Measurements from ENCODE around the gene EPG5.

Gene EPG5

GRCh38 chr18:45967007-45967706, at the start of gene EPG5:
Gene EPG5 (minus strand): TSS chr18:45967329. CDS start chr18:45967239, 90 bp downstream.
- no peaks in the 10 kb centered on the region for H3K9me3 ChIP-seq
- peaks cover 9% of the 10 kb centered on the region; the same call in 1 of the 2 replicates for H4K20me1 ChIP-seq
- peaks cover 30% of the 10 kb centered on the region for H3K4me1 ChIP-seq
- TF ChIP-seq Cebpa-rat (IDR thresholded peaks at IDR 0.05), result no peak
- no peaks in the 10 kb centered on the region for H3K27me3 ChIP-seq
- peak within 1 kb of the TSS; percentile 80 for H3K4me3 ChIP-seq
- peak within 1 kb of the TSS; percentile 69 for H3K27ac ChIP-seq
- peak within 1 kb of the TSS; percentile 78 for H3K9ac ChIP-seq
- peaks cover 9% of the 10 kb centered on the region for H3K36me3 ChIP-seq
- H3K4me2 ChIP-seq, result peak within 1 kb of the TSS; percentile 88

- Histone ChIP-seq H3K36me3 (no peaks in the 10 kb centered on the region), H3K27ac (no peak overlapping the region), H3K9ac (no peak overlapping the region), H4K20me1 (no peaks in the 10 kb centered on the region), H3K9me3 (no peaks in the 10 kb centered on the region), H3K4me2 (peak overlapping the region; percentile 26), H3K4me3 (no peak overlapping the region), H3K27me3 (no peaks in the 10 kb centered on the region), H3K4me1 (peaks cover 15% of the 10 kb centered on the region)
- no peak for TF ChIP-seq Cebpa-rat (IDR thresholded peaks at IDR 0.05)
These were observed 46.5 kb upstream of the EPG5 start for GRCh38 chr18:46013484-46014189.

- H3K4me2 ChIP-seq, result no peak overlapping the region
- H3K36me3 ChIP-seq, result no peaks in the 10 kb centered on the region
- no peak for TF ChIP-seq Cebpa-rat (IDR thresholded peaks at IDR 0.05)
- no peaks in the 10 kb centered on the region for H3K9me3 ChIP-seq
- no peaks in the 10 kb centered on the region for H4K20me1 ChIP-seq
- H3K27ac ChIP-seq, result no peak overlapping the region
- H3K9ac ChIP-seq, result no peak overlapping the region
- H3K4me1 ChIP-seq, result peaks cover 15% of the 10 kb centered on the region
- H3K27me3 ChIP-seq, result no peaks in the 10 kb centered on the region
- no peak overlapping the region for H3K4me3 ChIP-seq
These were observed 43.5 kb upstream of the EPG5 start for GRCh38 chr18:46010676-46011075.

- H3K9me3 ChIP-seq, result no peaks in the 10 kb centered on the region
- H3K9ac ChIP-seq, result no peak overlapping the region
- H3K36me3 ChIP-seq, result no peaks in the 10 kb centered on the region
- TF ChIP-seq Cebpa-rat (IDR thresholded peaks at IDR 0.05), result no peak
- H3K27ac ChIP-seq, result no peak overlapping the region
- peaks cover 15% of the 10 kb centered on the region for H3K4me1 ChIP-seq
- H3K27me3 ChIP-seq, result no peaks in the 10 kb centered on the region
- H3K4me2 ChIP-seq, result no peak overlapping the region
- H4K20me1 ChIP-seq, result no peaks in the 10 kb centered on the region
- no peak overlapping the region for H3K4me3 ChIP-seq
These were observed 42.9 kb upstream of the EPG5 start for GRCh38 chr18:46010050-46010449.

- Histone ChIP-seq H3K27ac (no peak overlapping the region), H4K20me1 (no peaks in the 10 kb centered on the region), H3K4me1 (peaks cover 13% of the 10 kb centered on the region), H3K36me3 (no peaks in the 10 kb centered on the region), H3K4me3 (no peak overlapping the region), H3K9ac (no peak overlapping the region), H3K27me3 (no peaks in the 10 kb centered on the region), H3K4me2 (no peak overlapping the region), H3K9me3 (no peaks in the 10 kb centered on the region)
- TF ChIP-seq Cebpa-rat (IDR thresholded peaks at IDR 0.05), result no peak
These were observed 42.2 kb upstream of the EPG5 start for GRCh38 chr18:46009125-46009840.

- Histone ChIP-seq H3K27me3 (no peaks in the 10 kb centered on the region), H3K4me3 (no peak overlapping the region), H4K20me1 (no peaks in the 10 kb centered on the region), H3K4me1 (peaks cover 6% of the 10 kb centered on the region), H3K9me3 (no peaks in the 10 kb centered on the region), H3K36me3 (no peaks in the 10 kb centered on the region), H3K4me2 (no peak overlapping the region), H3K9ac (no peak overlapping the region), H3K27ac (no peak overlapping the region)
- no peak for TF ChIP-seq Cebpa-rat (IDR thresholded peaks at IDR 0.05)
These were observed 41.4 kb upstream of the EPG5 start for GRCh38 chr18:46008531-46008930.

GRCh38 chr18:46007165-46007564, 40.0 kb upstream of the EPG5 start:
- Histone ChIP-seq H3K9me3 (0 out of 2 replicates have a peak, but pooled peaks cover 4% of the 10 kb centered on the region), H3K4me1 (no peaks in the 10 kb centered on the region), H3K36me3 (no peaks in the 10 kb centered on the region), H3K4me3 (no peak overlapping the region), H4K20me1 (no peaks in the 10 kb centered on the region), H3K9ac (no peak overlapping the region), H3K4me2 (no peak overlapping the region), H3K27ac (no peak overlapping the region), H3K27me3 (no peaks in the 10 kb centered on the region)
- no peak for TF ChIP-seq Cebpa-rat (IDR thresholded peaks at IDR 0.05)

GRCh38 chr18:46002934-46003333, 35.8 kb upstream of the EPG5 start:
- no peak for TF ChIP-seq Cebpa-rat (IDR thresholded peaks at IDR 0.05)
- H3K9ac ChIP-seq, result no peak overlapping the region
- H3K36me3 ChIP-seq, result no peaks in the 10 kb centered on the region

GRCh38 chr18:46001892-46002291, 34.8 kb upstream of the EPG5 start:
- Histone ChIP-seq H3K4me3 (no peak overlapping the region), H3K4me1 (peaks cover 8% of the 10 kb centered on the region; the same call in 1 of the 2 replicates), H3K4me2 (no peak overlapping the region), H4K20me1 (no peaks in the 10 kb centered on the region), H3K9me3 (peaks cover 9% of the 10 kb centered on the region; the same call in 1 of the 2 replicates), H3K27ac (no peak overlapping the region), H3K9ac (no peak overlapping the region), H3K27me3 (no peaks in the 10 kb centered on the region), H3K36me3 (no peaks in the 10 kb centered on the region)
- no peak for TF ChIP-seq Cebpa-rat (IDR thresholded peaks at IDR 0.05)

More at GRCh38 chr18:46002934-46003333, 35.8 kb upstream of the EPG5 start:
- Histone ChIP-seq H3K9me3 (peaks cover 9% of the 10 kb centered on the region; the same call in 1 of the 2 replicates), H3K4me1 (peaks cover 7% of the 10 kb centered on the region; the same call in 1 of the 2 replicates), H3K27me3 (no peaks in the 10 kb centered on the region), H4K20me1 (no peaks in the 10 kb centered on the region), H3K4me2 (no peak overlapping the region), H3K27ac (no peak overlapping the region), H3K4me3 (no peak overlapping the region)

All from BLaER1 (cell line).